Right atrium auricular region (tissue), 2 donors: Measurements from ENCODE around the gene AHCY. TPM values are rescaled to one million over a fixed set of nuclear protein-coding genes. Genes with fewer than 3 reads are reported as not detected.

Experiments used
- DNase-seq: peaks from one replicate; pipeline ENCODE4 v3.0.0-alpha.2; 2019; ENCODE audit warnings: low spot score
- H3K27ac ChIP-seq, 2 donors: fragments of 200-600 bp; sonication (generic); 1 replicate in 1 of 2; 2 replicates in 1 of 2; pipeline ENCODE4 v1.5.1; 2016 to 2019
- H3K27me3 ChIP-seq, 2 donors: fragments of 200-600 bp; sonication (generic); one replicate each; pipeline versions ENCODE4 v1.5.1 to v1.6.0; 2017 to 2019
- H3K36me3 ChIP-seq: fragments of 200-600 bp; sonication (generic); one replicate; pipeline ENCODE4 v1.5.1; 2016
- H3K4me1 ChIP-seq, 2 donors: fragments of 200-600 bp; sonication (generic); one replicate each; pipeline versions ENCODE4 v1.5.1 to v1.6.0; 2017 to 2019
- H3K4me3 ChIP-seq, 2 donors: fragments of 200-600 bp; sonication (generic); 1 replicate in 1 of 2; 2 replicates in 1 of 2; pipeline ENCODE4 v1.5.1; 2017 to 2019; ENCODE audit warnings: mild to moderate bottlenecking in 1 of 2, moderate library complexity in 1 of 2
- H3K9me3 ChIP-seq, 2 donors: fragments of 200-600 bp; sonication (generic); one replicate each; pipeline ENCODE4 v1.5.1; 2019
- CTCF ChIP-seq, 2 donors: fragments of 200-600 bp; sonication (generic); IDR thresholded peaks; one replicate each; pipeline ENCODE4 v1.5.1; 2019; ENCODE audit warnings: antibody characterized with exemption in 2 of 2
- total RNA-seq, 2 donors: library from RNA; depleted of rRNA; stranded (reverse); fragments of >200 nt; gene quantifications; one replicate each; pipeline ENCODE4 v1.1.0, GENCODE V29; 2016

Gene AHCY
- total RNA-seq, 2 donors from 2014 or later: 51.9 to 59.7 TPM

GRCh38 chr20:34311118-34312023 lies 8.2 kb upstream of the AHCY start:
- H3K4me3 ChIP-seq: peak overlapping the region in 1 of 2 donors; percentile 26
- no peaks in the 10 kb centered on the region for H3K36me3 ChIP-seq
- H3K27me3 ChIP-seq: no peaks in the 10 kb centered on the region
- DNase-seq: no peak
- H3K27ac ChIP-seq: no peak overlapping the region
- TF ChIP-seq CTCF (IDR thresholded peaks at IDR 0.05): peak in 1 of 2 donors; percentile 13
- H3K4me1 ChIP-seq: peaks cover 0 to 18% of the 10 kb centered on the region in 2 donors
- H3K9me3 ChIP-seq: no peaks in the 10 kb centered on the region

DNA sequence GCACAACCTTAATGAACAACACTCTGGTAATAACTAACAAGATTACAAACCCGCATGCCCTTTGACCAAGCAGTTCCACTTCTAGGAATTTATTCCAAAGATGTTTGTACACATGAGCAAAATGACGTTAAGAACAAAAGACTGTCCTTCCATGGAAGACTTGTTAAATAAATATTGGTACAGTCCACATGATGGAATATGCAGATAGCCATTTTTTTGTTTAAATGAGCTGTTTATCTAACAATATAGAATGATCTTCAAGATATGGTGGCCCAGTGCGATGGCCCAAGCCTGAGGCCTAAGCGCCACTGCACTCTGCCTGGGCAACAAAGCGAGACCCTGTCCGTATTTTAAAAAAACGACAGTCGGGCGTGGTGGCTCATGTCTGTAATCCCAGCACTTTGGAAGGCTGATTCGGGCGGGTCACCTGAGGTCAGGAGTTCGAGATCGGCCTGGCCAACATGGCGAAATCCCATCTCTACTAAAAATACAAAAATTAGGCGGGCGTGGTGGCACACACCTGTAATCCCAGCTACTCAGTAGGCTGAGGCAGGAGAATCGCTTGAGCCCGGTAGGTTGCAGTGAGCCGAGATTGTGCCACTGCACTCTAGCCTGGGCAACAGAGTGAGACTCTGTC lies 7.4 kb upstream of the AHCY start:
- Histone ChIP-seq H3K4me1 (peaks cover 0 to 18% of the 10 kb centered on the region in 2 donors), H3K36me3 (no peaks in the 10 kb centered on the region), H3K9me3 (no peaks in the 10 kb centered on the region), H3K27me3 (no peaks in the 10 kb centered on the region), H3K27ac (no peak overlapping the region), H3K4me3 (no peak overlapping the region)
- no peak for TF ChIP-seq CTCF (IDR thresholded peaks at IDR 0.05)
- DNase-seq: no peak

DNA sequence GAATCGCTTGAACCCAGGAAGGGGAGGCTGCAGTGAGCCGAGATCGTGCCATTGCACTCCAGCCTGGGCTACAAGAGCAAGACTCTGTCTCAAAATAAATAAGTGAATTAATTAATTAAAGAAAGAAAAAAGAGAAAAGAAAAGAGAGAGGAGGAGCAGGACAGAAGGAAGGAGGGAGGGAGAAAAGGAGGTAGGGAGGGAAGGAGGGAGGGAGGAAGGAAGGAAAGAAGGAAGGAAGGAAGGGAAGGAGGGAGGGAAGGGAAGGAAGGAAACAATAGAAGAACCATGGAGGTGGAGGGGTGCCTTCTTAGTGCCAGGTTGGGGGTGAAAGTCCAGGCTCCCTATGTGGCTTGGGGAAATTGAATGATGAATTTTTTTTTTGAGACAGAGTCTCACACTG lies 6.5 kb upstream of the AHCY start:
- TF ChIP-seq CTCF (IDR thresholded peaks at IDR 0.05): no peak
- no peak for DNase-seq
- Histone ChIP-seq H3K27me3 (no peaks in the 10 kb centered on the region), H3K27ac (no peak overlapping the region), H3K4me1 (peaks cover 0 to 18% of the 10 kb centered on the region in 2 donors), H3K36me3 (no peaks in the 10 kb centered on the region), H3K4me3 (no peak overlapping the region), H3K9me3 (no peaks in the 10 kb centered on the region)

DNA sequence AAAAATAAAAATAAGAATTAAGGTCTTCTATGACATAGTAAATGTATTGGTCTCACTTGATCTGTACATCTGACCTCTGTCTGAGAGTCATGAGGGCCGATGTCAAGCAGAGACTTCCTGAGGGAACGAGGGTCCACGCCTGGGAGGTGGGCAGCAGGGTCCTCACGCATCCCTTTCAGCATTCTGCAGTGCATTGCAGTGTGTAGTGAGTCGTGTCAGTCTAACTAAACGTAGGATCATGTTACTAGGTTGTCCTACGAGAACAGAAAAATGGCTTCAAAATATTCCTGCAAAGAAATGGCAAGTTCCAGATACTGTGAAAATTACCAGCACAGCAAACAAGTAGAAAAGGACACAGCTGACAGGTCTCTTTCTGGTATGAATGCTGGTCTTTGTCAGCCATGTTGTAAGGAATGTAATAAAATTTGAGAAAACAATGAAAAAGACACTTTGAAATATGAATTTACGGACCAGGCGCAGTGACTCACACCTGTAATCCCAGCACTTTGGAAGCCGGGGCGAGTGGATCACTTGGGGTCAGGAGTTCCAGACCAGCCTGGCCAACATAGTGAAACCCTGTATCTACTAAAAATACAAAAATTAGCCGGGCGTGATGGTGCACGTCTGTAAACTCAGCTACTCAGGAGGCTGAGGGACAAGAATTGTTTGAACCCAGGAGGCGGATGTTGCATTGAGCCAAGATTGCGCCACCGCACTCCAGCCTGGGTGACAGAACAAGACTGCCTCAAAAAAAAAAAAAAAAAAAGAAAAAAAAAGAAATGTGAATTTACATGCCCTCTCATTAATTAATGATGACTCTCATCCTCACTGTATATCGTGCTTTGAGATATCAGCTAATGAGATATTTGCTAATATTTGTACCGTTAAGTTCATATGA lies 2.4 kb upstream of the AHCY start:
- Histone ChIP-seq H3K36me3 (no peaks in the 10 kb centered on the region), H3K4me1 (peaks cover 0 to 23% of the 10 kb centered on the region in 2 donors), H3K27me3 (no peaks in the 10 kb centered on the region), H3K4me3 (no peak overlapping the region), H3K27ac (no peak overlapping the region), H3K9me3 (no peaks in the 10 kb centered on the region)
- DNase-seq: no peak
- no peak for TF ChIP-seq CTCF (IDR thresholded peaks at IDR 0.05)

GRCh38 chr20:34302312-34302722 lies 838 bp downstream of the AHCY start:
- TF ChIP-seq CTCF (IDR thresholded peaks at IDR 0.05): no peak
- no peak for DNase-seq
- H3K27me3 ChIP-seq: no peaks in the 10 kb centered on the region
- no peaks in the 10 kb centered on the region for H3K9me3 ChIP-seq
- peak overlapping the region; percentile 91 to 94 for H3K27ac ChIP-seq
- H3K4me3 ChIP-seq: peak overlapping the region; percentile 63 to 95
- peaks cover 0 to 30% of the 10 kb centered on the region in 2 donors for H3K4me1 ChIP-seq
- no peaks in the 10 kb centered on the region for H3K36me3 ChIP-seq
